Measurements from ENCODE around the gene TGM2. TPM values are rescaled to one million over a fixed set of nuclear protein-coding genes. Genes with fewer than 3 reads are reported as not detected.

Gene TGM2
- polyA plus RNA-seq, 1 donor (not counting 4 experiments of a cell fraction or from before 2014, with no cell fraction given) = 18.7 TPM

- dilution Hi-C loops (cut with MboI; ENCODE audit: extremely low pct_ligation_motif_present, low sequenced_read_pairs) = no loop called here
- Histone ChIP-seq H3K36me3 (ENCODE audit: control insufficient read depth in 2 of 2, extremely low read depth in 1 of 2, insufficient read depth in 2 of 2, low read length in 2 of 2) (peaks cover 14 to 27% of the 10 kb centered on the region in 2 experiments), H3K4me2 (ENCODE audit: control insufficient read depth, extremely low read depth, insufficient read depth, low read depth, low read length) (no peak overlapping the region), H4K20me1 (ENCODE audit: control insufficient read depth, extremely low read depth, insufficient read depth, low read length) (no peaks in the 10 kb centered on the region), H3K27ac (ENCODE audit: control insufficient read depth, insufficient read depth, low read length) (no peak overlapping the region), H3K9ac (ENCODE audit: control insufficient read depth, extremely low read depth, insufficient read depth, low read length) (no peak overlapping the region), H3K4me1 (ENCODE audit: control insufficient read depth, extremely low read depth, insufficient read depth, low read length) (peaks cover 12% of the 10 kb centered on the region), H3K79me2 (ENCODE audit: control insufficient read depth, insufficient read depth, low read length) (no peaks in the 10 kb centered on the region), H3K9me1 (ENCODE audit: control insufficient read depth, extremely low read depth, insufficient read depth, low read length) (no peaks in the 10 kb centered on the region), H3K27me3 (ENCODE audit: control insufficient read depth, extremely low read depth, insufficient read depth, low read length) (no peaks in the 10 kb centered on the region), H3K9me3 (ENCODE audit: control insufficient read depth, low read depth, low read length) (no peaks in the 10 kb centered on the region), H2AFZ (ENCODE audit: control insufficient read depth, low read length) (no peak overlapping the region), H3K4me3 (ENCODE audit: control insufficient read depth in 2 of 3, extremely low read depth in 1 of 3, insufficient read depth in 2 of 3, low read depth in 1 of 3, low read length in 3 of 3) (no peak overlapping the region)
- no peak for FAIRE-seq
- TF ChIP-seq CTCF (optimal IDR thresholded peaks at IDR 0.05 in 1 of 3, IDR thresholded peaks at IDR 0.05 in 1 of 3, conservative IDR thresholded peaks at IDR 0.05 in 1 of 3; ENCODE audit: extremely low read depth in 1 of 3, insufficient read depth in 2 of 3, low read length in 3 of 3) (no peak), EZH2 (IDR thresholded peaks at IDR 0.05; ENCODE audit: low read length) (no peak)
- DNase-seq (ENCODE audit: low read depth, low spot score) = no peak
Observed at GRCh38 chr20:38092915-38093314, 72.2 kb downstream of the TGM2 start.

- dilution Hi-C loops (cut with MboI; ENCODE audit: extremely low pct_ligation_motif_present, low sequenced_read_pairs) = no loop called here
- Histone ChIP-seq H3K9me1 (ENCODE audit: control insufficient read depth, extremely low read depth, insufficient read depth, low read length) (no peaks in the 10 kb centered on the region), H3K27me3 (ENCODE audit: control insufficient read depth, extremely low read depth, insufficient read depth, low read length) (no peaks in the 10 kb centered on the region), H3K79me2 (ENCODE audit: control insufficient read depth, insufficient read depth, low read length) (no peaks in the 10 kb centered on the region), H3K9ac (ENCODE audit: control insufficient read depth, extremely low read depth, insufficient read depth, low read length) (no peak overlapping the region), H3K36me3 (ENCODE audit: control insufficient read depth in 2 of 2, extremely low read depth in 1 of 2, insufficient read depth in 2 of 2, low read length in 2 of 2) (peaks cover 14 to 28% of the 10 kb centered on the region in 2 experiments), H3K9me3 (ENCODE audit: control insufficient read depth, low read depth, low read length) (no peaks in the 10 kb centered on the region), H3K27ac (ENCODE audit: control insufficient read depth, insufficient read depth, low read length) (no peak overlapping the region), H3K4me1 (ENCODE audit: control insufficient read depth, extremely low read depth, insufficient read depth, low read length) (peaks cover 12% of the 10 kb centered on the region), H3K4me3 (ENCODE audit: control insufficient read depth in 2 of 3, extremely low read depth in 1 of 3, insufficient read depth in 2 of 3, low read depth in 1 of 3, low read length in 3 of 3) (no peak overlapping the region), H2AFZ (ENCODE audit: control insufficient read depth, low read length) (no peak overlapping the region), H3K4me2 (ENCODE audit: control insufficient read depth, extremely low read depth, insufficient read depth, low read depth, low read length) (no peak overlapping the region), H4K20me1 (ENCODE audit: control insufficient read depth, extremely low read depth, insufficient read depth, low read length) (no peaks in the 10 kb centered on the region)
- TF ChIP-seq EZH2 (IDR thresholded peaks at IDR 0.05; ENCODE audit: low read length) = no peak
- FAIRE-seq (no peak), DNase-seq (ENCODE audit: low read depth, low spot score) (no peak)
Observed at GRCh38 chr20:38092260-38092857, 72.7 kb downstream of the TGM2 start.
